Thoracic aorta (tissue), 2 donors: ENCODE data around the gene CADM2. TPM values are rescaled to one million over a fixed set of nuclear protein-coding genes. Genes with fewer than 3 reads are reported as not detected.

ENCODE experiments used
- ATAC-seq: fragments of 150-250 bp; one replicate; pipeline ENCODE4 v1.8.0; 2017; ENCODE audit warnings: low read depth; ENCODE audit not compliant: insufficient number of reproducible peaks, low FRiP score
- DNase-seq: peaks from one replicate; pipeline ENCODE4 v3.0.0-alpha.2; 2020; ENCODE audit warnings: low spot score
- H3K27ac ChIP-seq, 2 donors: fragments of 200-600 bp; sonication (generic); 1 replicate in 1 of 2; 2 replicates in 1 of 2; pipeline ENCODE4 v1.5.1; 2016; ENCODE audit warnings: mild to moderate bottlenecking in 2 of 2, moderate library complexity in 2 of 2
- H3K27me3 ChIP-seq: fragments of 200-600 bp; sonication (generic); replicated peaks from 2 replicates; pipeline ENCODE4 v1.6.0; 2016; ENCODE audit warnings: mild to moderate bottlenecking; ENCODE audit not compliant: insufficient read depth
- H3K36me3 ChIP-seq: fragments of 200-600 bp; sonication (generic); one replicate; pipeline ENCODE4 v1.5.1; 2016
- H3K4me1 ChIP-seq, 2 donors: fragments of 200-600 bp; sonication (generic); 1 replicate in 1 of 2; 2 replicates in 1 of 2; pipeline versions ENCODE4 v1.5.1 to v1.6.0; 2016; ENCODE audit warnings: low read depth in 2 of 2, mild to moderate bottlenecking in 1 of 2; ENCODE audit not compliant: control insufficient read depth in 1 of 2
- H3K4me3 ChIP-seq: fragments of 200-600 bp; sonication (generic); 2 replicates; pipeline ENCODE4 v1.5.1; 2016; ENCODE audit warnings: mild to moderate bottlenecking
- H3K9me3 ChIP-seq: fragments of 200-600 bp; sonication (generic); 2 replicates; pipeline ENCODE4 v1.5.1; 2016
- total RNA-seq, 2 donors: library from RNA; depleted of rRNA; stranded (reverse); fragments of >200 nt; gene quantifications; one replicate each; pipeline versions ENCODE4 v1.1.0 to v1.2.3, GENCODE V29; 2016
- TF ChIP-seq, protein P1 (sequence below): fragments of 200-600 bp; sonication (generic); IDR thresholded peaks from one replicate; pipeline ENCODE4 v1.5.1; 2019; ENCODE audit warnings: antibody characterized with exemption

CADM2 gene
- total RNA-seq, 2 donors from 2014 or later = 1.8 TPM; not detected in 1

- ATAC-seq (no peak), DNase-seq (no peak)
- no peaks in the 10 kb centered on the region for H3K9me3 ChIP-seq
- no peaks in the 10 kb centered on the region for H3K36me3 ChIP-seq
- H3K4me1 ChIP-seq = no peaks in the 10 kb centered on the region
- H3K4me3 ChIP-seq = no peak overlapping the region
- H3K27me3 ChIP-seq = no peaks in the 10 kb centered on the region
- H3K27ac ChIP-seq = no peak overlapping the region
- TF ChIP-seq, protein P1, sequence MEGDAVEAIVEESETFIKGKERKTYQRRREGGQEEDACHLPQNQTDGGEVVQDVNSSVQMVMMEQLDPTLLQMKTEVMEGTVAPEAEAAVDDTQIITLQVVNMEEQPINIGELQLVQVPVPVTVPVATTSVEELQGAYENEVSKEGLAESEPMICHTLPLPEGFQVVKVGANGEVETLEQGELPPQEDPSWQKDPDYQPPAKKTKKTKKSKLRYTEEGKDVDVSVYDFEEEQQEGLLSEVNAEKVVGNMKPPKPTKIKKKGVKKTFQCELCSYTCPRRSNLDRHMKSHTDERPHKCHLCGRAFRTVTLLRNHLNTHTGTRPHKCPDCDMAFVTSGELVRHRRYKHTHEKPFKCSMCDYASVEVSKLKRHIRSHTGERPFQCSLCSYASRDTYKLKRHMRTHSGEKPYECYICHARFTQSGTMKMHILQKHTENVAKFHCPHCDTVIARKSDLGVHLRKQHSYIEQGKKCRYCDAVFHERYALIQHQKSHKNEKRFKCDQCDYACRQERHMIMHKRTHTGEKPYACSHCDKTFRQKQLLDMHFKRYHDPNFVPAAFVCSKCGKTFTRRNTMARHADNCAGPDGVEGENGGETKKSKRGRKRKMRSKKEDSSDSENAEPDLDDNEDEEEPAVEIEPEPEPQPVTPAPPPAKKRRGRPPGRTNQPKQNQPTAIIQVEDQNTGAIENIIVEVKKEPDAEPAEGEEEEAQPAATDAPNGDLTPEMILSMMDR = peak; percentile 79
These were observed 617.4 kb downstream of the CADM2 start for GRCh38 chr3:85576091-85576690.

- Histone ChIP-seq H3K27me3 (no peaks in the 10 kb centered on the region), H3K9me3 (no peaks in the 10 kb centered on the region), H3K36me3 (no peaks in the 10 kb centered on the region), H3K4me3 (no peak overlapping the region), H3K27ac (no peak overlapping the region), H3K4me1 (no peaks in the 10 kb centered on the region)
- ATAC-seq (no peak), DNase-seq (no peak)
- TF ChIP-seq, protein P1 = no peak
These were observed 618.0 kb downstream of the CADM2 start for GRCh38 chr3:85576697-85577200.

- Histone ChIP-seq H3K9me3 (no peaks in the 10 kb centered on the region), H3K36me3 (no peaks in the 10 kb centered on the region), H3K4me3 (no peak overlapping the region), H3K4me1 (no peaks in the 10 kb centered on the region), H3K27ac (no peak overlapping the region), H3K27me3 (no peaks in the 10 kb centered on the region)
- no peak for DNase-seq
- TF ChIP-seq, protein P1 = no peak
- no peak for ATAC-seq
These were observed 626.1 kb downstream of the CADM2 start for GRCh38 chr3:85584779-85585356.

GRCh38 chr3:85586018-85586417 is 627.2 kb downstream of the CADM2 start:
- Histone ChIP-seq H3K4me3 (no peak overlapping the region), H3K36me3 (no peaks in the 10 kb centered on the region), H3K27ac (no peak overlapping the region), H3K27me3 (no peaks in the 10 kb centered on the region), H3K4me1 (no peaks in the 10 kb centered on the region), H3K9me3 (no peaks in the 10 kb centered on the region)
- ATAC-seq (no peak), DNase-seq (no peak)
- TF ChIP-seq, protein P1 = no peak

DNA sequence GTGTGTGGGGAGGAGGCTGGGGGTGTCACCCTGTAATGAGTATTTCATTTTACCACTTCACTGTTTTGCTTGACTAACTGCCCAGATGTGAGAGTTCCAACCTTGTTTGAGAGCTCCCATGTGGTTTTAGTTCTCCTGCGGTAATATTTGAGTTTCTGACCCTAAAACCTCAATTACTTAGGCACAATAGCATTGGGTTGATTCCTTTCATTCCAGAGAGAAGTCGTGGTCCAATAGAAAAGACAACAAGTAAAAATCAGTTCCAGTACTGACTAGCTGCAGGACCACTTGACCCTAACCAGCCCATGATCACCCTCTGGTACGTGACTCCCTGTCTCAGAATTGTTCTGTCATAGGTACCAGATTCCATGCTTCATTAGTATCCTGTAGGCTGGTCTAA is 630.4 kb downstream of the CADM2 start:
- H3K4me1 ChIP-seq = no peaks in the 10 kb centered on the region
- no peak for DNase-seq
- H3K4me3 ChIP-seq = no peak overlapping the region
- H3K27me3 ChIP-seq = no peaks in the 10 kb centered on the region
- no peaks in the 10 kb centered on the region for H3K36me3 ChIP-seq
- H3K27ac ChIP-seq = no peak overlapping the region
- TF ChIP-seq, protein P1 = no peak
- no peaks in the 10 kb centered on the region for H3K9me3 ChIP-seq
- no peak for ATAC-seq
